Left lung (tissue), 10 donors: ENCODE results near the gene UPK3A. TPM values are rescaled to one million over a fixed set of nuclear protein-coding genes. Genes with fewer than 3 reads are reported as not detected.

Experiments
- ATAC-seq: fragments of 200-7000 bp; cut with Tn5 transposase; one replicate; pipeline ENCODE4 v1.9.1; 2020; ENCODE audit warnings: moderate library complexity
- DNase-seq, 4 donors: peaks; one replicate each; pipeline ENCODE4 v3.0.0-alpha.2; 2013 to 2020
- H3K27ac ChIP-seq, 2 donors: fragments of 200-600 bp; sonication (generic) in 1 of 2; one replicate each; pipeline versions ENCODE4 v1.5.0 to v1.8.0; 2020 to 2021
- H3K27me3 ChIP-seq, 2 donors: fragments of 200-600 bp; sonication (generic) in 1 of 2; one replicate each; pipeline versions ENCODE4 v1.5.0 to v1.8.0; 2020 to 2021
- H3K36me3 ChIP-seq, 2 donors: fragments of 200-600 bp; sonication (generic) in 1 of 2; one replicate each; pipeline versions ENCODE4 v1.5.0 to v1.8.0; 2020 to 2021
- H3K4me1 ChIP-seq, 2 donors: fragments of 200-600 bp; one replicate each; pipeline ENCODE4 v1.8.0; 2021
- H3K4me3 ChIP-seq, 2 donors: fragments of 200-600 bp; sonication (generic) in 1 of 2; one replicate each; pipeline versions ENCODE4 v1.5.0 to v1.8.0; 2020 to 2021; ENCODE audit warnings: mild to moderate bottlenecking in 1 of 2
- H3K9me3 ChIP-seq, 2 donors: fragments of 200-600 bp; sonication (generic) in 1 of 2; one replicate each; pipeline versions ENCODE4 v1.5.0 to v1.8.0; 2020 to 2021
- intact Hi-C, 2 donors: fragments of 100-400 bp; cut with DNase I; formaldehyde crosslinking; loops; one replicate each; pipeline versions ENCODE4 v1.11.2 to v1.14.2; 2022
- polyA plus RNA-seq, 6 donors: library from polyadenylated mRNA; unstranded; fragments of 120-200 nt; gene quantifications; one replicate each; pipeline ENCODE4 v1.2.1, GENCODE V29; 2013; ENCODE audit not compliant: insufficient read length in 6 of 6
- total RNA-seq, 2 donors: library from RNA; stranded (reverse); fragmentation: NEBNext Ultra II Directional; extraction: Animal tissue kit (Norgen Biotek cat#: 25700); gene quantifications; one replicate each; pipeline ENCODE4 v1.2.1, GENCODE V29; 2021
- TF ChIP-seq, protein P1 (sequence below), 2 donors: fragments of 200-600 bp; sonication (generic) in 1 of 2; IDR thresholded peaks; one replicate each; pipeline versions ENCODE4 v1.5.0 to v1.8.0; 2021; ENCODE audit warnings: antibody characterized with exemption in 2 of 2
- donor health status: DM: no; HTN: yes; CAD: no.
- donor health status: DM: no; HTN: no; CAD: no.

The UPK3A gene
- total and polyA plus RNA-seq, 8 donors = 0.19 to 0.72 (median 0.27) TPM; not detected in 3

DNA sequence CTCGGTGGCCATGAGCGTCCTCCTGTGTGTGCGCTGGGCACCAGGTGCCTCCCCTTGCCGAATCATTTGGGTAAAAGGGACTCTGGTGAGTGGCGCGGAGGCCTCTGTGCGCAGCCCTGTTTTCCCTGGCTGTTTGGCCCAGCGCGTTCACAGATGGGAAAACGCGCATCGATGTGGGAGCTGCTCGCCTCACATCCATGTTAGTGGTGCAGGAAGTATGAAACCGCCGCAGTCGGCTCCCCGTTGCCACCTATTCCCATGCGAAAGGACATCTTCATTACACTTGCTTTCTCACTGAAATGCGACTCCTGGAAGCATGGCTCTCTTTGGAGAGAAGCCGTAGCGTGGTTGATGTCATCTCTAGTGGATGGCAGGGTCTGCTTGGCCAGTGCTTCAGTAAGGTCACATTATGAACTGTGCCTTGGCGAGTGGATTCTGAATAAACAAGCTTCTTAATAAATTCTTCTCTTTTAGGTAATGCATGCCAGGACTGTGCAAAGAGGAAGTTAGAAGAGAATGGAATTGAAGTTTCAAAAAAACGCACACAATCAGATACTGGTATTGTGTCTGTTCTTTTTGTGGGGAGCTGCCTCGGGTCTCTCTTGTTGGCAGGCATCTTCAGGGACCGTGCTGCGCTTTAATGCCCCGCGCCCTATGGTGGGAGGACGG is 51.2 kb downstream of the UPK3A start:
- ATAC-seq (no peak), DNase-seq (no peak)
- Histone ChIP-seq H3K27me3 (no peaks in the 10 kb centered on the region), H3K9me3 (no peaks in the 10 kb centered on the region), H3K4me1 (no peaks in the 10 kb centered on the region), H3K36me3 (peaks cover 0 to 81% of the 10 kb centered on the region in 2 donors), H3K4me3 (no peak overlapping the region), H3K27ac (peak overlapping the region in 1 of 2 donors; percentile 45)
- intact Hi-C loops = no loop called here
- TF ChIP-seq, protein P1, sequence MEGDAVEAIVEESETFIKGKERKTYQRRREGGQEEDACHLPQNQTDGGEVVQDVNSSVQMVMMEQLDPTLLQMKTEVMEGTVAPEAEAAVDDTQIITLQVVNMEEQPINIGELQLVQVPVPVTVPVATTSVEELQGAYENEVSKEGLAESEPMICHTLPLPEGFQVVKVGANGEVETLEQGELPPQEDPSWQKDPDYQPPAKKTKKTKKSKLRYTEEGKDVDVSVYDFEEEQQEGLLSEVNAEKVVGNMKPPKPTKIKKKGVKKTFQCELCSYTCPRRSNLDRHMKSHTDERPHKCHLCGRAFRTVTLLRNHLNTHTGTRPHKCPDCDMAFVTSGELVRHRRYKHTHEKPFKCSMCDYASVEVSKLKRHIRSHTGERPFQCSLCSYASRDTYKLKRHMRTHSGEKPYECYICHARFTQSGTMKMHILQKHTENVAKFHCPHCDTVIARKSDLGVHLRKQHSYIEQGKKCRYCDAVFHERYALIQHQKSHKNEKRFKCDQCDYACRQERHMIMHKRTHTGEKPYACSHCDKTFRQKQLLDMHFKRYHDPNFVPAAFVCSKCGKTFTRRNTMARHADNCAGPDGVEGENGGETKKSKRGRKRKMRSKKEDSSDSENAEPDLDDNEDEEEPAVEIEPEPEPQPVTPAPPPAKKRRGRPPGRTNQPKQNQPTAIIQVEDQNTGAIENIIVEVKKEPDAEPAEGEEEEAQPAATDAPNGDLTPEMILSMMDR (IDR thresholded peaks at IDR 0.05) = no peak

DNA sequence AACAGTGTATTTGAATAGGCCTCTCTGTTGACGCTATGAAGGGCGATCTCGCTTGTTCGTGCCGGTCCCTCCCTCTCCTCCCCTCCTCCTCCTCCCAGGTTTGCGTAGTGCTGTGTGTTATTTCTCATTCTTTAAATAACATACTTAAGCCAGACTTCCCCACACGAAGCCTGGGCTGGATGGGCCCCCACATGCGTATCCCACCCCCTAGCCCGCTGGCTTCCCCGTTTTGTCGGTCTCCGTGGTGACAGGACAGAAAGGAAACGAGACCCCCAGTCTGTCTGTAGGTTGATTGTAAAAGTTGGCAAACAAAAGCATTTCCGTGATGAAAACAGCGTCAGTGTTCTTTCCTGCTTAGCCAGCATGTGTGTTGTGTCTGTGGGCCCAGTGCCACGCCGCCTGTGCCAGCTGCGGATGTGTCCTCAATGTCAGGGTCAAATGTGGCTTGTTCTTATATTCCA is 52.3 kb downstream of the UPK3A start:
- H3K27ac ChIP-seq = peak overlapping the region; percentile 34 to 45
- H3K4me1 ChIP-seq = no peaks in the 10 kb centered on the region
- H3K9me3 ChIP-seq = no peaks in the 10 kb centered on the region
- peaks cover 0 to 78% of the 10 kb centered on the region in 2 donors for H3K36me3 ChIP-seq
- TF ChIP-seq, protein P1 (IDR thresholded peaks at IDR 0.05) = no peak
- peak; percentile 68 for ATAC-seq
- no peak overlapping the region for H3K4me3 ChIP-seq
- intact Hi-C loops = no loop called here
- H3K27me3 ChIP-seq = no peaks in the 10 kb centered on the region
- DNase-seq = peak in 3 of 4 donors; percentile 54 to 89 (median 80)

DNA sequence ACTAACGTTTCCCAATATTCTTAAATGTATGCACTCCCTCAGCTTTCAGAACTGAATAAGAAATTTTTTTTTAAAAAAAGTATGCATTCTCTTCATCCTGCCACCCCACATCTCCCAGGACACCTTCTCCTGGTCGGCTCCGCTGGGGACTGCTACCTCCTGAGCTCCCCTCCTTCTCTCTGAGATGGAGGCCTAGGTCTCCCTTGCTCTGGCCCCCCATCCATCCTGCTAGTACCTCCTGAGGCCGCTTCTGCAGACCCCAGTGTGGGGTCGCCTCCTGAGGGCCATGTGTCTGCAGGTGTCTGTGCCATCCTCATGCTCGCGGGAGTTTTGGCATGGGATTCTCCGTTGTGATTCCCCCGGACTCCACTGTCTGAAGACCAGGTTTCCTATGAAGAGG is 52.8 kb downstream of the UPK3A start:
- Histone ChIP-seq H3K4me1 (no peaks in the 10 kb centered on the region), H3K9me3 (no peaks in the 10 kb centered on the region), H3K36me3 (peaks cover 0 to 75% of the 10 kb centered on the region in 2 donors), H3K27me3 (no peaks in the 10 kb centered on the region), H3K4me3 (no peak overlapping the region), H3K27ac (peak overlapping the region in 1 of 2 donors; percentile 45)
- no peak for ATAC-seq
- intact Hi-C loops = no loop called here
- no peak for DNase-seq
- TF ChIP-seq, protein P1 (IDR thresholded peaks at IDR 0.05) = no peak

DNA sequence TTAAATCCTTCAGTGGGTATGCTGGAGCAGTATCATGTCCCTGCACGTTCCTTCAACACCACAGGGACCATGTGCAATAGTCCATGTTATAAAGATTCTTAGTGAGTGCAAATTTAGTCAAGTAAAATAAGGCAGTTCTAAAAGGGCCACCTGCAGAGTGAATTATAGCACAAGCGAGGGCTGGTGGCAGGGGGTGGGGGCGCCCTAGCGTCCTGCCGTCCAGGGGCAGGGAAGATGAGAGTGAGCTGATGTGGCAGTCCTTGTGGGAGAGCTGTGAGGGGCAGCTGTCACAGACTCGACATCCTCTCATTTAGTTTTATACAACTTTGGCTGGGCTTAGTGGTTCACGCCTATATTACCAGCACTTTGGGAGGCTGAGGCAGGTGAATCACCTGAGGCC is 54.0 kb downstream of the UPK3A start:
- TF ChIP-seq, protein P1 (IDR thresholded peaks at IDR 0.05) = no peak
- H3K36me3 ChIP-seq = peaks cover 0 to 72% of the 10 kb centered on the region in 2 donors
- H3K4me3 ChIP-seq = no peak overlapping the region
- H3K4me1 ChIP-seq = no peaks in the 10 kb centered on the region
- H3K27me3 ChIP-seq = no peaks in the 10 kb centered on the region
- ATAC-seq = no peak
- H3K27ac ChIP-seq = no peak overlapping the region
- H3K9me3 ChIP-seq = no peaks in the 10 kb centered on the region
- intact Hi-C loops = no loop called here
- no peak for DNase-seq

DNA sequence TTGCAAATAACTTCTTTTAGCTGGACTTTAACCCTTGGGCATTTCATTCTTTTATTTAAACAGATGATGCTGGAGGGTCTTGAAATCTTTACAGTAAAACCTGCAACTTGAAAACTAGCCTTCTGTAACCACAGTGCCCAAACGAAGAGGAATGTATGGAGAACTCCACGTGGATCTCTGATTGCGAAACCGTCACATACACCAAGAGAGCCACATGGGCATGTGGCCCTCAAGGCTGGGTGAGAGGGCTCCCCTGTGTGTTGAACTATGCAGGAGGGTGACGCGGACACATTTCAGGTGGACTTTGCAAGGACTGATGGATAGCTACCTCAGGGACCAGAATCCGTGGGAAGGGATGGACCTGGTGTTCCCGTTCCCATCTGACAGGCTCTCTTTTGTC is 55.6 kb downstream of the UPK3A start:
- H3K27ac ChIP-seq = no peak overlapping the region
- ATAC-seq (no peak), DNase-seq (no peak)
- no peaks in the 10 kb centered on the region for H3K4me1 ChIP-seq
- H3K27me3 ChIP-seq = no peaks in the 10 kb centered on the region
- peaks cover 0 to 59% of the 10 kb centered on the region in 2 donors for H3K36me3 ChIP-seq
- intact Hi-C loops = no loop called here
- TF ChIP-seq, protein P1 (IDR thresholded peaks at IDR 0.05) = no peak
- H3K4me3 ChIP-seq = no peak overlapping the region
- no peaks in the 10 kb centered on the region for H3K9me3 ChIP-seq
